GM18870 (cell line): ENCODE results near the gene ATP6V1C2.
"Not testable (repeated sequence)": the region's sequence is repeated elsewhere in the genome, so short reads cannot be mapped to it uniquely, and the experiment has no call there.

Source experiments
- ATAC-seq: cut with Tn5 transposase; IDR thresholded peaks from one replicate; pipeline ENCODE4 v1.9.1; 2021; ENCODE audit warnings: moderate library complexity; ENCODE audit not compliant: unreplicated experiment

ATP6V1C2 gene

DNA sequence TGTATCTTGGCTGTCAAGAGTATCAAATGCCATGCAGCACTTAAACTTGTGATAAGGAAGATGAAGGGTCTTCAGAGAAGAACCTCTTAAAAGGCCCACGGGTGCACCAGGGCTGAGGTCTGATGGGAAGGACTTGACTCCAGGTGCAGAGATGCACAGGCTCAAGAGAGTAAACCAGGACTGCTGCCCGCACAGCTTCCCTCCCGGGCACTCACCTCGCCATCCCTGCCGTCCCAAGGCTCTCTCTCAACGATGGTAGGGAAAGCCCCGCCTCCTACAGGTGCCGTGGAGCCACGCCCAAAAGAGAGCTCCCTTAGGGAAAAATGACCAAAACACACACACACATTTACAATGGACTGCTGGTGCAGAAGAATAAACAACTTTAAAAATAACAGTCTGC, 63.3 kb downstream of the ATP6V1C2 start:
- ATAC-seq: no peak

- no peak for ATAC-seq
Measured at GRCh38 chr2:10785260-10785659, 63.8 kb downstream of the ATP6V1C2 start.

DNA sequence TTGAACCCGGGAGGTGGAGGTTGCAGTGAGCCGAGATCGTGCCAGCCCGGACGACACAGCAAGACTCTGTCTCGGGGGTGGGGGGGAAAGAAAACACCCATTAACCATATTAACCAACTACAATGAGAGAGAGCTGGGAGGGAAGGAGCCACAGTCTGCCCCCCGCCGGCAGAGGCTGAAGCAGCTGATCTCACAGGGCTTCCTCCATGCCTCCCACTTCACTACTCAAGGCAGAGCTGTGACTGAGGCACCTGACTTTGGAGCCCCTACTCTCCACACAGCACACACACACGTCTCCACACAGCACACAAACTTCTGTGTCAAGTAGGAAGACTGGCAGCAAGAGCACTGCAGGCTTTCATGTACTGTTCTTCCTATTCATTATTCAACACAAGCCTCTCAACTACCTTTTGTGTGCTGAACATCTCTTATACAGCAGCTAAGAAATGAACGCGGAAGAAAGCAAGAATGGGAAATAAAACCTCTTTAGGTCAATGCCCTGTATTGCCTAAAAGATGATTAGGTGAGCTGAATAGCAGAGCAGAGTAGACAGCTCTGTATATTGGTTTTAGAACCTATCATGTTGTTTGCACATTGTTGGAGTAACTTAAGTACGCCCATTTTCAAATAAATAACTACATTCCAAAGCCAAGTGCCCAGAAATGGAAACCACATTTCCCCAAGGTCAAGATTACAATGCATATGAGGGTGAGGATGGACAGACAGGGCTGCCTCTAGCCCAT, 65.0 kb downstream of the ATP6V1C2 start:
- no peak for ATAC-seq

DNA sequence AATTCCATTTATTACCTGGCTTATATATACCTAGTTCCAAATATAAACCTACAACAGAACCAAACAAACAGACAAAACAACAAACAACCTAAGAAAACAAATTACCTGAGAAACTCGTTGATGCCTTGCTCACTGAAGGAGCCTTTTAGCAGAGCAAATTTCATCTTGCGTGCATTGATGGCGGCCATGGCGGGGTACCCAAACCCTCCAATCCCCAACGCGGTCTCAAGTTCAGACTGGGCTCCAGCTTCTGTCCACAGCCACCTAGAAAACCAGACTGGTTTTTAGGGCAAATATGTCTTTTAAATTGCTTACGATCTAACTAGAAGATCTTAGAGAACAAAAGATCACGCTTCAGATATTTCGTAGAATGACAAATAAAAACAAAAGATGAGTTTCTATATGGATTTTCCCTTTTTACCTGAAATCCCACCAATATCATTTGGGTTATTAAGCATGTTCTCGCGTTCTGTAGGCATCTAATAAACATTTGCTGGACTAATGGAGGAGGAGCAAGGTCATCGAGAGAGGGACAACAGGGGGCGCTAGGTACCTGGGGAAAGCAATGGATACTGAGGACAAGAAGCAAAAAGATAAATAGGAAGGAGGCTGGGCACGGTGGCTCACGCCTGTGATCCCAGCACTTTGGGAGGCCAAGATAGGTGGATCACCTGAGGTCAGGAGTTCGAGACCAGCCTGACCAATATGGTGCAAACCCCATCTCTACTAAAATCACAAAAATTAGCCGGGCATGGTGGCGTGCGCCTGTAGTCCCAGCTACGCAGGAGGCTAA, 65.9 kb downstream of the ATP6V1C2 start:
- ATAC-seq: no peak

GRCh38 chr2:10788855-10789254, 67.4 kb downstream of the ATP6V1C2 start:
- no peak for ATAC-seq

DNA sequence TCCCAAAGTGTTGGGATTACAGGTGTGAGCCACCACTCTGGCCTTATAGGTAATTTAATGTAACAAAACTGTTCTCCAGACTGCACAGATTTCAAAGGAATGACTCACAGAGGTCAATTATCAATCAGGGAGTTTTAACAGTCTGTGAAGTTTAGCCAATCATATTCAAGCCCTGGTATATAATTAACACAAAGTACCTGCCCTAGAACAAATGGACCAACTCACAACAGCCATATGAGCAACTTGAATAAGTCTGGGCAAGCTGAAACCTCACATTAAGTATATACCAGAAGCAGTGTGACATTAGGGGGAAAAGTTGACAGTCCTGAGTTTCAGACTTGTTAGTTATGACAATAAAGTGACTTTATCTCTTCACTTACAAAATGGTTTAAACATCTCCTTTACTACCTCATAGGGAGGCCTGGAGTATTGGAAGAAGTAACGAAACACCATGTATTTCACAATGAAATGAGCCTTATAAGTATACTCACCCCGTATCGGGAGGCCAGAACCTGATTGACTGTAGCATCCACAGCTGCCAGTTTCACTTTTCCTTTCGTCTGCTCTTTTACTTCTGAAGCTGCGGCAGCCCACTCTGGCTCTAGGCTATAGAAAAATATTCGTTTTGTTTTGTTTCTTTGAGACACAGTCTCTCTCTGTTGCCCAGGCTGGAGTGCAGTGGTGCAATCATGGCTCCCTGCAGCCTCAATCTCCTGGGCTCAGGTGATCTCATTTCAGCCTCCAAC, 69.0 kb downstream of the ATP6V1C2 start:
- ATAC-seq: peak; percentile 52

DNA sequence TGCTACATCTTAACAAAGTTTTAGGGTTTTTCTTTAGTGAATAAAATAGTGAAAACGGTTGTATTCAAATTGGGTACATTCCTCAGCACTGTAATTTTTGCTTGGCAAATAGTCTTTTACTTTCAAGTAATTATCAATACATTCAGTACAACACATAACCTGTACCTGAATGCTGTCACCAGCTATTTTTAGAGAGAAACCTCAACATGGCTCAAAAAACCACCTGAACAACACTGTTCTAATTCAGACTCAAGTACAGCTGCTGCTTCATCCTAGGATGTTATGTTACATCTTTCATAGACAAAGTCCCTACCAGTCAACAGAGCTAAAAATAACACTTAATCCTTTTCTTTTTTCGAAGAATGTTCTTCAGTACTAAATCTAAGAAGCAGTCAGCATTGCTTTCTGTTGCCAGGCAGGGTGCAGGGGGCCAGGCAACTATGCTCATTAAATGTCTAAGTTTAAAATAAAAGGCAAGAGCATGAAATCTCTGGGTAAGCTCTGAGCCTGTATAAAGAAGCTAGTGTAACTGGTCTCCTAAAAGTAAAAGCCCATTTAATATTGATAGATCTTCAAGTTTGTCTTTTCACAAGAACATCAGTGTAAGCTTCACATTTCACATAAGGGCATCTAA, 70.7 kb downstream of the ATP6V1C2 start:
- ATAC-seq: peak; percentile 52

- no peak for ATAC-seq
Measured at GRCh38 chr2:10792660-10793400, 71.4 kb downstream of the ATP6V1C2 start.

GRCh38 chr2:10793816-10794215, 72.4 kb downstream of the ATP6V1C2 start:
- ATAC-seq: no peak

DNA sequence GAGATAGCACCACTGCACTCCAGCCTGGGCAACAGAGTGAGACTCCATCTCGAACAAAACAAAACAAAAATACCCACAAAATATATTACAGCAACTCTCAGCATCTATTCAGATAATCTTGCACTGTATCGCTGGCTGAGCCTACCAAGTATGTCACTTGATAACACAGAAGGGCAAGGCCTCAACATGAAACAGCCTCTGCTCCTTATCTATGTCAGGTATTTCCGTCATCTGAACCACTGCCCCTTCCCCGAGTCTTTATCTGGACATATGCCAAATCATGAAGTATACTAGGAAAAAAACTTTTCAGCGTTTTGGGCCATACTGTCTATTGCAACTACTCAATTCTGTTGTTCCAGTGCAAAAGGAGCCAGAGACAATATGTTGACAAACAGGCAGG, 73.4 kb downstream of the ATP6V1C2 start:
- no peak for ATAC-seq

GRCh38 chr2:10795508-10796046, 74.1 kb downstream of the ATP6V1C2 start:
- ATAC-seq: no peak

DNA sequence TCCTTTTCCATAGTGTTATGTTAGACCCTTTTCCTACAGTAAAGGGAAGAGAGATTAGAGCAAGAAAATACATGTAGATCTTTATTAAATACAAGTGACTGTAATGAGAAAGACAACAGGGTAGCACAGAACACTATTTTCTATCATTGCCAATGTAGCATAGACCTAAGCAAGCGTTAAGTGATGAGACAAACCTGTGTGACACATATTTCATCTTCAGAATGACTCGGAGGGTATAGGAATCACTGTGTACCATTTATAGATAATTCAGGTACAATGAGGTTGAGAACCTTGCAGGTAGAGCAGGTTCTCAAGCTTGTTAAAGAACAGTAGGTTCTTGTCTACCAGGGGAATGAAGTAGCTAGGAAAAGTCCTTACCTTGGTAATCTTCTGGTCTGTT, 75.3 kb downstream of the ATP6V1C2 start:
- ATAC-seq: no peak

- no peak for ATAC-seq
Measured at GRCh38 chr2:10798783-10799182, 77.4 kb downstream of the ATP6V1C2 start.

- no peak for ATAC-seq
Measured at GRCh38 chr2:10800163-10800562, 78.7 kb downstream of the ATP6V1C2 start.

- ATAC-seq: no peak
Measured at GRCh38 chr2:10802657-10803056, 81.2 kb downstream of the ATP6V1C2 start.

DNA sequence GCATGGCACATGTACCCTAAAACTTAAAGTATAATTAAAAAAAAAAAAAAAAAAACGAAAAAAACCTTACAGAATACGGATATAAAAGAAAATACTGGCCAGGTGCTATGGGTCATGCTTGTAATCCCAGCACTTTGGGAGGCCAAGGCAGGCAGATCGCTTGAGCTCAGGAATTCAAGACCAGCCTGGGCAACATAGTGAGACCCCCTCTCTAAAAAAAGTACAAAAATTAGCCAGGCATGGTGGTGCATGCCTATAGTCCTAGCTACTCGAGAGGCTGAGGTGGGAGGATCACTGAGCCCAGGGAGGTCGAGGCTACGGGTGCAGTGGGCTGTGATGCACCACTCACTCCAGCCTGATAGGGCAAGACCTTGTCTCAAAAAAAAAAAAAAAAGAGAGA, 84.6 kb downstream of the ATP6V1C2 start:
- not testable (repeated sequence) for ATAC-seq

- no peak for ATAC-seq
Measured at GRCh38 chr2:10806543-10806942, 85.1 kb downstream of the ATP6V1C2 start.

GRCh38 chr2:10810202-10811161, 89.1 kb downstream of the ATP6V1C2 start:
- peak; percentile 43 for ATAC-seq

GRCh38 chr2:10811517-10811916, 90.1 kb downstream of the ATP6V1C2 start:
- ATAC-seq: no peak
